Measurements from ENCODE around the gene AZGP1. TPM values are rescaled to one million over a fixed set of nuclear protein-coding genes. Genes with fewer than 3 reads are reported as not detected.

Gene AZGP1
- total and polyA plus RNA-seq, 7 donors: 0.66 to 17.1 (median 4.7) TPM

DNA sequence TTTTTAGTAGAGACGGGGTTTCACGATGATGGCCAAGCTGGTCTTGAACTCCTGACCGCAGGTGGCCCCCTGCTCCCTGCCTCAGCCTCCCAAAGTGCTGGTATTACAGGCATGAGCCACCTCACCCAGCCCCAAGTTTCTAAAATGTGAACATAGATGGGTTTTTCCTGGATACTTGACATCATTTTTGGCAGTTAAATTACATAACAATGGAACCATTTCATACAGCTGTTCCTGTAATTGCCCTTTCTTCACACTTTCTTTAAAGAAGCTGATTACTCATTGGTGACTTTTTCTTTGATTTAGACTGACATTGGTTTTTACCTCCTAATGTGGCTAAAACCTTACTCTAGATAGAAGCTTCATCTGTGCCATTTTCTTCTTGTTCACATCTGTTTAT is 45.5 kb upstream of the AZGP1 start:
- WGBS, 2 donors: 66 to 86% methylated on average over 3 of the region's 3 CpGs
- intact Hi-C loops (cut with DNase I): no loop called here
- TF ChIP-seq POLR2A (IDR thresholded peaks at IDR 0.05) (no peak), EP300 (IDR thresholded peaks at IDR 0.05) (no peak), POLR2AphosphoS5 (IDR thresholded peaks at IDR 0.05) (no peak)
- TF ChIP-seq, protein P1, sequence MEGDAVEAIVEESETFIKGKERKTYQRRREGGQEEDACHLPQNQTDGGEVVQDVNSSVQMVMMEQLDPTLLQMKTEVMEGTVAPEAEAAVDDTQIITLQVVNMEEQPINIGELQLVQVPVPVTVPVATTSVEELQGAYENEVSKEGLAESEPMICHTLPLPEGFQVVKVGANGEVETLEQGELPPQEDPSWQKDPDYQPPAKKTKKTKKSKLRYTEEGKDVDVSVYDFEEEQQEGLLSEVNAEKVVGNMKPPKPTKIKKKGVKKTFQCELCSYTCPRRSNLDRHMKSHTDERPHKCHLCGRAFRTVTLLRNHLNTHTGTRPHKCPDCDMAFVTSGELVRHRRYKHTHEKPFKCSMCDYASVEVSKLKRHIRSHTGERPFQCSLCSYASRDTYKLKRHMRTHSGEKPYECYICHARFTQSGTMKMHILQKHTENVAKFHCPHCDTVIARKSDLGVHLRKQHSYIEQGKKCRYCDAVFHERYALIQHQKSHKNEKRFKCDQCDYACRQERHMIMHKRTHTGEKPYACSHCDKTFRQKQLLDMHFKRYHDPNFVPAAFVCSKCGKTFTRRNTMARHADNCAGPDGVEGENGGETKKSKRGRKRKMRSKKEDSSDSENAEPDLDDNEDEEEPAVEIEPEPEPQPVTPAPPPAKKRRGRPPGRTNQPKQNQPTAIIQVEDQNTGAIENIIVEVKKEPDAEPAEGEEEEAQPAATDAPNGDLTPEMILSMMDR (IDR thresholded peaks at IDR 0.05): no peak

DNA sequence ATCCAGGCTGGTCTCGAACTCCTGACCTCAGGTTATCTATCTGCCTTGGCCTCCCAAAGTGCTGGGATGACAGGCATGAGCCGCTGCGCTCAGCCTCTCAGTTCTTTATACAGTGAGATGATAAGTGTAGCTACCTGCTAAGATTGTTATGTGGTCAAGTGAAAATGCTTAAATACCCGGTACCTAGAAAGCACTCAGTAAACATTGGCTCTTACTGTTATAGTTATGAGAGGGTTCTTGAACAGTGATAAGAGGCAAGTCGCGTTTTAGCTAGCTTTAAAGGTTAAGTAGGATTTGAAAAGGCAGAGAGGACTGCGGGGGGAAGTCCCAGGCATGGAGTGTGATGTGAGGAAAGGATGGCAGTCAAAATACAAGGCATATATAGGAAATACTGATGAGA is 44.1 kb upstream of the AZGP1 start:
- DNase-seq: no peak
- H3K27me3 ChIP-seq: no peaks in the 10 kb centered on the region
- no peak overlapping the region for H3K4me3 ChIP-seq
- peaks cover 15 to 33% (median 18%) of the 10 kb centered on the region in 4 donors for H3K36me3 ChIP-seq
- H3K4me1 ChIP-seq: peaks cover 0 to 57% (median 47%) of the 10 kb centered on the region in 4 donors
- WGBS, 2 donors: 50 to 80% methylated on average over 7 of the region's 7 CpGs
- no peak for TF ChIP-seq POLR2AphosphoS5 (IDR thresholded peaks at IDR 0.05)
- TF ChIP-seq EP300 (IDR thresholded peaks at IDR 0.05): no peak
- TF ChIP-seq, protein P1 (IDR thresholded peaks at IDR 0.05): no peak
- TF ChIP-seq POLR2A (IDR thresholded peaks at IDR 0.05): no peak
- peak overlapping the region in 2 of 4 donors; percentile 14 to 100 for H3K27ac ChIP-seq
- no peaks in the 10 kb centered on the region for H3K9me3 ChIP-seq
- intact Hi-C loops (cut with DNase I): loop anchor here (5.0 kb wide), 1 partner anchor 32 kb away; no protein-coding TSS in a partner anchor

More for the DNA sequence above, 45.5 kb upstream of the AZGP1 start:
- H3K4me1 ChIP-seq: peaks cover 0 to 51% (median 42%) of the 10 kb centered on the region in 4 donors
- DNase-seq: no peak
- no peaks in the 10 kb centered on the region for H3K9me3 ChIP-seq
- peaks cover 18 to 47% (median 26%) of the 10 kb centered on the region in 4 donors for H3K36me3 ChIP-seq
- no peaks in the 10 kb centered on the region for H3K27me3 ChIP-seq
- no peak overlapping the region for H3K4me3 ChIP-seq
- no peak overlapping the region for H3K27ac ChIP-seq

DNA sequence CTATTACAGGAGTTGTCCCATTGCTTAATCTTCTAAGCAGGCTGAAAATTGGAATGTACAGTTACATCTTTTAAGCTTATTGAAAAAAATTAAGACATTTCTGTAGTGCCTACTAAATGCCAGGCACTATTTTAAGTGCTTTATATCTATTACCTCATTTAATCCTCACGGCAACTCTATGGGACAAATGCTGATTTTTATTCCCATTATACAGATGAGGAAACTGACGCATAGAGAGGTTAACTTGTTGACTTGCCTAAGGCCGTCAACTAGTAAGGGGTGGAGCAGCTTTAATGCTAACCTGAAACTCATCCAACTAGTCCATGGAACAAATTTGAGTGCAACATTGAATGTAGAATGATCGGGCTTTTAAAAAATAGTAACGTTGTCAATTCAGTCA is 42.0 kb upstream of the AZGP1 start:
- 32 to 81% methylated on average over 5 of the region's 5 CpGs for WGBS, 2 donors
- Histone ChIP-seq H3K9me3 (no peaks in the 10 kb centered on the region), H3K4me1 (peaks cover 0 to 59% (median 49%) of the 10 kb centered on the region in 4 donors), H3K27me3 (no peaks in the 10 kb centered on the region), H3K27ac (peak overlapping the region; percentile 98 to 100 (median 100)), H3K36me3 (peaks cover 0 to 13% (median under 1%) of the 10 kb centered on the region in 4 donors), H3K4me3 (no peak overlapping the region)
- intact Hi-C loops (cut with DNase I): loop anchor here (5.0 kb wide), 1 partner anchor 34 kb away; no protein-coding TSS in a partner anchor
- TF ChIP-seq POLR2A (IDR thresholded peaks at IDR 0.05): no peak
- TF ChIP-seq POLR2AphosphoS5 (IDR thresholded peaks at IDR 0.05): no peak
- TF ChIP-seq, protein P1 (IDR thresholded peaks at IDR 0.05): no peak
- DNase-seq: no peak

DNA sequence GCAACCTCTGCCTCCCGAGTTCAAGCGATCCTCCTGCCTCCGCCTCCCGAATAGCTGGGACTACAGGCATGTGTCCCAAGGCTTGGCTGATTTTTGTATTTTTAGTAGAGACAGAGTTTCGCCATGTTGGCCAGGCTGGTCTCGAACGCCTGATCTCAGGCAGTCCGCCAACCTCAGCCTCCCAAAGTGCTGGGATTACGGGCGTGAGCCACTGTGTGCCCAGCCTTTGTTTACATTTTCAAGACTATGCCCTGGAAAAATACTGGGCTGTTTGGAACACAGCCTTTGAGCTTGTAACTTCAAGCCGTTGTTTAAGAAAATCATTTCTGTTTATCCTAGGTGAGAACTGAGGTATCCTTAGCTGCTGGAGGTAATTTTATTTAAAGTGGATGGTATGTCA is 41.5 kb upstream of the AZGP1 start:
- no peaks in the 10 kb centered on the region for H3K27me3 ChIP-seq
- peak overlapping the region; percentile 98 to 100 (median 100) for H3K27ac ChIP-seq
- 17 to 67% methylated on average over 11 of the region's 11 CpGs for WGBS, 2 donors
- peaks cover 0 to 7% (median 0%) of the 10 kb centered on the region in 4 donors for H3K36me3 ChIP-seq
- peak in 2 of 4 donors; percentile 18 to 28 for TF ChIP-seq POLR2AphosphoS5 (IDR thresholded peaks at IDR 0.05)
- TF ChIP-seq EP300 (IDR thresholded peaks at IDR 0.05): peak in 1 of 4 donors; percentile 32
- TF ChIP-seq, protein P1 (IDR thresholded peaks at IDR 0.05): no peak
- H3K4me3 ChIP-seq: peak overlapping the region in 1 of 4 donors; percentile 100
- peaks cover 0 to 59% (median 49%) of the 10 kb centered on the region in 4 donors for H3K4me1 ChIP-seq
- intact Hi-C loops (cut with DNase I): loop anchor here (5.0 kb wide), 1 partner anchor 35 kb away; no protein-coding TSS in a partner anchor
- peak; percentile 74 for DNase-seq
- no peaks in the 10 kb centered on the region for H3K9me3 ChIP-seq
